Uterus (tissue), 4 donors: ENCODE results near the gene ALOXE3. TPM values are rescaled to one million over a fixed set of nuclear protein-coding genes. Genes with fewer than 3 reads are reported as not detected.

ENCODE experiments used
- DNase-seq, 2 donors: peaks; one replicate each; pipeline ENCODE4 v3.0.0-alpha.2; 2019 to 2020
- H3K27ac ChIP-seq, 2 donors: fragments of 200-600 bp; sonication (generic); 1 replicate in 1 of 2; 2 replicates in 1 of 2; pipeline ENCODE4 v1.5.1; 2016 to 2018
- H3K27me3 ChIP-seq, 2 donors: fragments of 200-600 bp; sonication (generic); one replicate each; pipeline ENCODE4 v1.5.1; 2018 to 2019; ENCODE audit warnings: control low read depth in 1 of 2
- H3K36me3 ChIP-seq, 2 donors: fragments of 200-600 bp; sonication (generic); one replicate each; pipeline ENCODE4 v1.5.1; 2019; ENCODE audit warnings: control low read depth in 1 of 2
- H3K4me1 ChIP-seq, 2 donors: fragments of 200-600 bp; sonication (generic); one replicate each; pipeline ENCODE4 v1.5.1; 2018 to 2019; ENCODE audit warnings: control low read depth in 1 of 2
- H3K4me3 ChIP-seq, 2 donors: fragments of 200-600 bp; sonication (generic); 1 replicate in 1 of 2; 2 replicates in 1 of 2; pipeline ENCODE4 v1.5.1; 2018 to 2019; ENCODE audit warnings: mild to moderate bottlenecking in 1 of 2
- H3K9me3 ChIP-seq, 2 donors: fragments of 200-600 bp; sonication (generic); one replicate each; pipeline ENCODE4 v1.5.1; 2019; ENCODE audit warnings: control low read depth in 1 of 2
- POLR2A ChIP-seq, 2 donors: fragments of 450-650 bp; IDR thresholded peaks; one replicate each; pipeline ENCODE4 v1.6.1; 2016; ENCODE audit warnings: antibody characterized with exemption in 2 of 2, mild to moderate bottlenecking in 1 of 2, moderate library complexity in 1 of 2
- intact Hi-C: fragments of 100-400 bp; cut with DNase I; formaldehyde crosslinking; loops from one replicate; pipeline ENCODE4 v1.15.1; 2023; ENCODE audit warnings: low total_unique reads
- total RNA-seq, 4 donors: library from RNA; depleted of rRNA in 3 of 4; stranded (reverse); fragments of >200 nt in 3 of 4; gene quantifications; one replicate each; pipeline versions ENCODE4 v1.1.0 to v1.2.4, GENCODE V29; 2014 to 2023
- TF ChIP-seq, protein P1 (sequence below), 4 experiments: fragments of 200-600 bp in 2 of 4; fragments of 450-650 bp in 2 of 4; sonication (generic) in 2 of 4; IDR thresholded peaks; one replicate each; pipeline ENCODE4 v1.5.1; 2016 to 2019; ENCODE audit warnings: antibody characterized with exemption in 4 of 4, mild to moderate bottlenecking in 2 of 4, moderate library complexity in 1 of 4
- donor health status: DM: yes; HTN: yes; CAD: no.

The ALOXE3 gene
- total RNA-seq, 4 donors from 2014 or later = 0.26 TPM; not detected in 3

DNA sequence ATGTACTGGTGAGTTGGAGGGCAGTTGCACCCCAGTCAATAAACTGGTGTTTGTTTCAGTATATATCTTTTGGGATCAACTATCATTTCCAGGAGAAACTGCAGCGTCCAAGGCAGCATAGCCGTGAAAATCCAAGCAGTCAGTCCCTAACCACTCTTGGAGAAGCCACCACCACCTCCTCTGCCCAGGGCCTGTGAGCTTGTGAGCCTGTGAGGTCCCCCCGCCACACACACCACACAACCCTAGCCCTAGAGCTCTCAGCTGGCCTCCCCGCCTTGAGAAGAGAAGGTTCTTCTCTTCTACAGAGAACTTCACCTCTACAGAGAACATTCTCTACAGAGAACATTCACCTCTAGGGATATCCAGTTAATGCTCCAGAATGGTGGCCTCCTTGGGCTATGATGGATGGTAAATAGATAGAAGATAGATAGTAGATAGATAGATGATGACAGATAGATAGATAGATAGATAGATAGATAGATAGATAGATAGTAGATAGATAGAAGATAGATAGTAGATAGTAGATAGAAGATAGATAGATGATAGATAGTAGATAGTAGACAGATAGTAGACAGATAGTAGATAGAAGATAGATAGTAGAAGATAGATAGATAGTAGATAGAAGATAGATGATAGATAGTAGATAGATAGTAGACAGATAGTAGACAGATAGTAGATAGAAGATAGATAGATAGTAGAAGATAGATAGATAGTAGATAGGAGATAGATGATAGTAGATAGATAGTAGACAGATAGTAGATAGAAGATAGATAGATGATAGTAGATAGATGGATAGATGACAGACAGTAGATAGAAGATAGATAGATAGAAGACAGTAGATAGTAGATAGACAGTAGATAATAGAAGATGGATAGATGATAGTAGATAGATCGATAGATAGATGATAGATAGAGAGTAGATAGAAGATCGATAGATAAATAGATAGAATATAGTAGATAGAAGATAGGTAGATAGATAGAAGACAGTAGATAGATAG is 65.8 kb downstream of the ALOXE3 start:
- H3K9me3 ChIP-seq = no peaks in the 10 kb centered on the region
- no peak for DNase-seq
- TF ChIP-seq POLR2A (IDR thresholded peaks at IDR 0.05) = no peak
- TF ChIP-seq, protein P1, sequence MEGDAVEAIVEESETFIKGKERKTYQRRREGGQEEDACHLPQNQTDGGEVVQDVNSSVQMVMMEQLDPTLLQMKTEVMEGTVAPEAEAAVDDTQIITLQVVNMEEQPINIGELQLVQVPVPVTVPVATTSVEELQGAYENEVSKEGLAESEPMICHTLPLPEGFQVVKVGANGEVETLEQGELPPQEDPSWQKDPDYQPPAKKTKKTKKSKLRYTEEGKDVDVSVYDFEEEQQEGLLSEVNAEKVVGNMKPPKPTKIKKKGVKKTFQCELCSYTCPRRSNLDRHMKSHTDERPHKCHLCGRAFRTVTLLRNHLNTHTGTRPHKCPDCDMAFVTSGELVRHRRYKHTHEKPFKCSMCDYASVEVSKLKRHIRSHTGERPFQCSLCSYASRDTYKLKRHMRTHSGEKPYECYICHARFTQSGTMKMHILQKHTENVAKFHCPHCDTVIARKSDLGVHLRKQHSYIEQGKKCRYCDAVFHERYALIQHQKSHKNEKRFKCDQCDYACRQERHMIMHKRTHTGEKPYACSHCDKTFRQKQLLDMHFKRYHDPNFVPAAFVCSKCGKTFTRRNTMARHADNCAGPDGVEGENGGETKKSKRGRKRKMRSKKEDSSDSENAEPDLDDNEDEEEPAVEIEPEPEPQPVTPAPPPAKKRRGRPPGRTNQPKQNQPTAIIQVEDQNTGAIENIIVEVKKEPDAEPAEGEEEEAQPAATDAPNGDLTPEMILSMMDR (IDR thresholded peaks at IDR 0.05) = no peak
- no peaks in the 10 kb centered on the region for H3K4me1 ChIP-seq
- H3K36me3 ChIP-seq = no peaks in the 10 kb centered on the region
- no peak overlapping the region for H3K27ac ChIP-seq
- H3K27me3 ChIP-seq = no peaks in the 10 kb centered on the region
- intact Hi-C loops = no loop called here
- H3K4me3 ChIP-seq = no peak overlapping the region

DNA sequence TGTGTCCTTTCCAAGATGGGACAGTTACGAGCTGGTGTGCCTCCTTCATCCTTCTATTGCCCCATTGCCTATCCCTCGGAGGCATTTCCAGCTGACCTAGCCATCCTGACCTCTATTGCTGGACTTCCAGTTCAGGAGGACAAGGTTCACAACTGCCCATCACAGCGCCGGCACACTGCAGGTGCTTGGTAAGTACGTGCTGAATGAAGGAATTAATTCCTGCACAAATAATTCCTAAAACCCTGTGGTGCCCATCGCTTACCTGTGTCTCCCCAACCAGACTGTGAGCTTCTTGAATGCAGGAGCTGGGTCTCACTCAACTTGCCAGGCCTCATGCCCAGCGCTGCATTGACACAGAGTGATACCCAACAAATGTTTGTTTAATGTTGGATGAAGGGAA is 66.5 kb downstream of the ALOXE3 start:
- Histone ChIP-seq H3K27me3 (no peaks in the 10 kb centered on the region), H3K9me3 (no peaks in the 10 kb centered on the region), H3K4me1 (no peaks in the 10 kb centered on the region), H3K4me3 (no peak overlapping the region), H3K36me3 (no peaks in the 10 kb centered on the region), H3K27ac (no peak overlapping the region)
- no peak for DNase-seq
- no peak for TF ChIP-seq POLR2A (IDR thresholded peaks at IDR 0.05)
- TF ChIP-seq, protein P1 (IDR thresholded peaks at IDR 0.05) = no peak
- intact Hi-C loops = no loop called here

DNA sequence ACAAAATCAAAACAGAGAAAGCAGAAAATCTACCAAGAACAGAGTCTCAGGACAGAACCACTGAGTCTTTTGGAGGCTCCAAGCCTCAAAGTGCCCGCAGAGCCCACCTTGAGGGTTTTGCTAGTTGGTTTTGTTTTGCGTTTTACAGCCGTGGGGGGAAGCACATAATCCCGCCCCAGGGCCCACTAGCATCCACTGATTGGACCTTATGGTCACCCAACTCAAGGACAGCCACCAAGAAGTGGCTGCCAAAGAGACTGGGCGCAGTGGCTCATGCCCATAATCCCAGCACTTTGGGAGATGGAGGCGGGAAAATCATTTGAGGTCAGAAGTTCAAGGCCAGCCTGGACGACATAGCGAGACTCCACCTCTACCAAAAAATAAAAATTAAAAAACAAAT is 69.6 kb downstream of the ALOXE3 start:
- DNase-seq = no peak
- H3K9me3 ChIP-seq = no peaks in the 10 kb centered on the region
- H3K27ac ChIP-seq = no peak overlapping the region
- H3K4me3 ChIP-seq = no peak overlapping the region
- H3K36me3 ChIP-seq = no peaks in the 10 kb centered on the region
- H3K4me1 ChIP-seq = no peaks in the 10 kb centered on the region
- H3K27me3 ChIP-seq = no peaks in the 10 kb centered on the region
- TF ChIP-seq, protein P1 (IDR thresholded peaks at IDR 0.05) = no peak
- no peak for TF ChIP-seq POLR2A (IDR thresholded peaks at IDR 0.05)
- intact Hi-C loops = no loop called here

DNA sequence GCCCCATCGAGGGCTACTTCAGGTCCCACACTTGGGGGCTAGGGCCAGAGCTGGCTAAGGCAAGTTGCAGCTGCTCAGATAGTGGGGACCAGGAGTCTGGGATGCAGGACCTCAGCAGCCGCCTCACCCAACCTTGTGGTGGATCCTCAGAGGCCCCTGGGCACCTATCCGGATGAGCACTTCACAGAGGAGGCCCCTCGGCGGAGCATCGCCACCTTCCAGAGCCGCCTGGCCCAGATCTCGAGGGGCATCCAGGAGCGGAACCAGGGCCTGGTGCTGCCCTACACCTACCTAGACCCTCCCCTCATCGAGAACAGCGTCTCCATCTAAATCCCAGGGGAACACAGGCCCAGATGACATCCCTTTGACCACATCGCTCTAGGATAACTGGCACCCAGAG is 70.1 kb downstream of the ALOXE3 start:
- TF ChIP-seq, protein P1 (IDR thresholded peaks at IDR 0.05) = no peak
- TF ChIP-seq POLR2A (IDR thresholded peaks at IDR 0.05) = no peak
- DNase-seq = no peak
- intact Hi-C loops = no loop called here

DNA sequence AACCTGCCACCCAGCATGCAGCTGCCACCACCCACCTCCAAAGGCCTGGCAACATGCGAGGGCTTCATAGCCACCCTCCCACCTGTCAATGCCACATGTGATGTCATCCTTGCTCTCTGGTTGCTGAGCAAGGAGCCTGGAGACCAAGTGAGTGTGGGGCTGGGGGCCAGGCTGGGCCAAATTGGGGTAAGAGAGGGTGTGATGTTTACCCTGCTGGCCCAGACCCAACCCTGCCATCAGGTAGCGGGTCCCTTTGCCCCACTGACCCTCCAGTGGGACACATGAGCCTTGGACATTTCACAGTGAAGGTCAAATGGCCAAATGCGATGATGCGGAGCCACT is 70.6 kb downstream of the ALOXE3 start:
- H3K36me3 ChIP-seq = no peaks in the 10 kb centered on the region
- TF ChIP-seq, protein P1 (IDR thresholded peaks at IDR 0.05) = no peak
- TF ChIP-seq POLR2A (IDR thresholded peaks at IDR 0.05) = no peak
- intact Hi-C loops = no loop called here
- DNase-seq = no peak
- no peaks in the 10 kb centered on the region for H3K9me3 ChIP-seq
- H3K4me1 ChIP-seq = no peaks in the 10 kb centered on the region
- H3K27me3 ChIP-seq = no peaks in the 10 kb centered on the region
- no peak overlapping the region for H3K27ac ChIP-seq
- no peak overlapping the region for H3K4me3 ChIP-seq

More for the DNA sequence above, 70.1 kb downstream of the ALOXE3 start:
- Histone ChIP-seq H3K9me3 (no peaks in the 10 kb centered on the region), H3K4me1 (no peaks in the 10 kb centered on the region), H3K4me3 (no peak overlapping the region), H3K36me3 (no peaks in the 10 kb centered on the region), H3K27ac (no peak overlapping the region), H3K27me3 (no peaks in the 10 kb centered on the region)
